Osteoblast (primary cell): ENCODE measurements around the gene CAPNS2. TPM values are rescaled to one million over a fixed set of nuclear protein-coding genes. Genes with fewer than 3 reads are reported as not detected.

Source experiments
- DNase-seq: peaks from one replicate; pipeline ENCODE4 v3.0.0; 2011; ENCODE audit warnings: low spot score, mixed read lengths; ENCODE audit not compliant: insufficient read length; ENCODE audit errors: missing footprints
- H2AFZ ChIP-seq: 2 replicates; pipeline ENCODE4 v1.6.0; 2011; ENCODE audit warnings: mild to moderate bottlenecking, low read length
- H3K27ac ChIP-seq: 2 replicates; pipeline ENCODE4 v1.5.1; 2011; ENCODE audit warnings: mild to moderate bottlenecking, low read depth, low read length, moderate library complexity
- H3K27me3 ChIP-seq: 2 replicates; pipeline ENCODE4 v1.6.0; 2012; ENCODE audit warnings: mild to moderate bottlenecking, control low read depth, inconsistent platforms, low read length, moderate library complexity; ENCODE audit not compliant: insufficient read depth
- H3K36me3 ChIP-seq: 2 replicates; pipeline ENCODE4 v1.5.1; 2011; ENCODE audit warnings: mild to moderate bottlenecking, low read length, control low read depth, moderate library complexity; ENCODE audit not compliant: insufficient read depth
- H3K4me1 ChIP-seq: 2 replicates; pipeline ENCODE4 v1.5.1; 2011; ENCODE audit warnings: mild to moderate bottlenecking, low read length, control low read depth, moderate library complexity; ENCODE audit not compliant: insufficient read depth
- H3K4me2 ChIP-seq: 2 replicates; pipeline ENCODE4 v1.6.0; 2011; ENCODE audit warnings: mild to moderate bottlenecking, low read length; ENCODE audit not compliant: insufficient read depth
- H3K4me3 ChIP-seq: fragments of 200-600 bp; sonication (generic); 3 replicates; pipeline ENCODE4 v1.5.1; 2012; ENCODE audit warnings: mild to moderate bottlenecking, low read length, inconsistent platforms; ENCODE audit not compliant: insufficient read depth
- H3K79me2 ChIP-seq: 2 replicates; pipeline ENCODE4 v1.6.0; 2012; ENCODE audit warnings: mild to moderate bottlenecking, low read length, control low read depth, inconsistent platforms; ENCODE audit not compliant: insufficient read depth
- H3K9me3 ChIP-seq: 2 replicates; pipeline ENCODE4 v1.5.1; 2011; ENCODE audit warnings: low read depth, low read length, control low read depth
- H4K20me1 ChIP-seq: 2 replicates; pipeline ENCODE4 v1.6.0; 2012; ENCODE audit warnings: mild to moderate bottlenecking, low read length, control low read depth; ENCODE audit not compliant: insufficient read depth
- total RNA-seq: library from RNA; depleted of rRNA; stranded (reverse); fragments of >200 nt; gene quantifications from 2 replicates; pipeline ENCODE4 v1.2.3, GENCODE V29; 2012
- TF ChIP-seq, protein P1 (sequence below): IDR thresholded peaks from 2 replicates; pipeline ENCODE4 v1.5.1; 2011; ENCODE audit warnings: mild to moderate bottlenecking, low read depth, low read length, moderate library complexity; ENCODE audit errors: extremely low read depth

The CAPNS2 gene
- total RNA-seq, 1 donor = 1.1 TPM

GRCh38 chr16:55559233-55559632 is 7.3 kb upstream of the CAPNS2 start:
- TF ChIP-seq, protein P1, sequence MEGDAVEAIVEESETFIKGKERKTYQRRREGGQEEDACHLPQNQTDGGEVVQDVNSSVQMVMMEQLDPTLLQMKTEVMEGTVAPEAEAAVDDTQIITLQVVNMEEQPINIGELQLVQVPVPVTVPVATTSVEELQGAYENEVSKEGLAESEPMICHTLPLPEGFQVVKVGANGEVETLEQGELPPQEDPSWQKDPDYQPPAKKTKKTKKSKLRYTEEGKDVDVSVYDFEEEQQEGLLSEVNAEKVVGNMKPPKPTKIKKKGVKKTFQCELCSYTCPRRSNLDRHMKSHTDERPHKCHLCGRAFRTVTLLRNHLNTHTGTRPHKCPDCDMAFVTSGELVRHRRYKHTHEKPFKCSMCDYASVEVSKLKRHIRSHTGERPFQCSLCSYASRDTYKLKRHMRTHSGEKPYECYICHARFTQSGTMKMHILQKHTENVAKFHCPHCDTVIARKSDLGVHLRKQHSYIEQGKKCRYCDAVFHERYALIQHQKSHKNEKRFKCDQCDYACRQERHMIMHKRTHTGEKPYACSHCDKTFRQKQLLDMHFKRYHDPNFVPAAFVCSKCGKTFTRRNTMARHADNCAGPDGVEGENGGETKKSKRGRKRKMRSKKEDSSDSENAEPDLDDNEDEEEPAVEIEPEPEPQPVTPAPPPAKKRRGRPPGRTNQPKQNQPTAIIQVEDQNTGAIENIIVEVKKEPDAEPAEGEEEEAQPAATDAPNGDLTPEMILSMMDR = no peak
- Histone ChIP-seq H3K27me3 (no peaks in the 10 kb centered on the region), H4K20me1 (peaks cover 2% of the 10 kb centered on the region), H3K4me3 (no peak overlapping the region), H3K4me2 (peak overlapping the region; percentile 11), H3K36me3 (no peaks in the 10 kb centered on the region), H2AFZ (no peak overlapping the region), H3K79me2 (no peaks in the 10 kb centered on the region), H3K4me1 (peaks cover 33% of the 10 kb centered on the region), H3K9me3 (no peaks in the 10 kb centered on the region), H3K27ac (no peak overlapping the region)
- DNase-seq = no peak

DNA sequence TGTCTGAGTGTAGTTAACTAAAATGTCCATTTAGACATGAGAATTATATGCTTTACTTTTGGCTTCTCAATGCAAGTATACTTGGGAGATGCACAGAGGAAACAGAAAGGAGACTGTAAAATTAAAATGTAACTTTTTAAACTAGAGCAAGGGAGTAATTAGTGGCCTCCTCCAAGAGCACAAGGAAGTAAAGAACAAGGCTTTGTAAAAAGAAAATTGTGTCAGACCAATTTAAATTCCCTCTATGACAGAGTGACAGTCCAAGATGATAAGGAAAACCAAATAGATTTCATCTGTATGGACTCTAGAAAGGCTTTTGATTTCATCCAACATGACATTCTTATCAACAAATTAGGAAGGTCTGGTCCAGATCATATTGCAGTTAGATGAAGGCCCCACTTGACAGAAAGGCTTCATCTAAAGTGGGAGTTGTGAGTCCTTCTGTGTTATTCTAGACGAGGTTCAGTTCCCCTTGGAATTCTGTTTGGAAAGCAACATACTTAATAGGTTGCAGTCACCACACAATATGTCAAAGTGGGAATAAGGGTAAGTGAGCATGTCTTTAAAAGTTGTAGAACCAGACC is 6.5 kb upstream of the CAPNS2 start:
- no peaks in the 10 kb centered on the region for H3K79me2 ChIP-seq
- no peaks in the 10 kb centered on the region for H3K36me3 ChIP-seq
- peaks cover 37% of the 10 kb centered on the region for H3K4me1 ChIP-seq
- H3K27me3 ChIP-seq = no peaks in the 10 kb centered on the region
- H3K4me2 ChIP-seq = no peak overlapping the region
- no peak overlapping the region for H3K27ac ChIP-seq
- TF ChIP-seq, protein P1 = no peak
- no peak overlapping the region for H3K4me3 ChIP-seq
- no peaks in the 10 kb centered on the region for H3K9me3 ChIP-seq
- H2AFZ ChIP-seq = no peak overlapping the region
- H4K20me1 ChIP-seq = peaks cover 2% of the 10 kb centered on the region
- no peak for DNase-seq

DNA sequence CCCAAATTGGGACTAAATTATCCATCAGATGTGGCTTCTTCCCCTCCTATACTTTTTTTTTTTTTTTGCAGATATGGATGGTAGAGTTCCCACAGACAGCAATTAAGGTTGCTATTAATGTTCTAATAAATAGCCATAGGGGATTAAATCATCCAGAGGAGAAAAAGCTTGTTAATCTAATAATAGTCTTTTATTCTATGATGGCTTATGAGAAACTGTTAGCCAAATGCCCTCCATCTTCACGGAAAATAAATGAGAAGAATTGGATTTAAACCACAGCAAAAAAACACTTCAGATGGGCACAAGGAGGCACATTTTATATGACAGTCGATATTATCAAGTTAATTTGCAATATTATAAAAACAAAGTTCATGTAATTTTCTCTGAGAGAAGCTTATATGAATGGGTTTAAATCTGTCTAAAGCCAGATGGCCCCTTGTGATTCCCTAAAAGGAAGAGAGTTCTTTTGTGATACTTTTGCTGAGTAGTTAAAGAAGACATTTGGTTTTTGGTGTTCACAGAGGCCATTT is 5.1 kb upstream of the CAPNS2 start:
- Histone ChIP-seq H3K4me3 (no peak overlapping the region), H4K20me1 (peaks cover 2% of the 10 kb centered on the region), H3K4me1 (peaks cover 37% of the 10 kb centered on the region), H3K79me2 (no peaks in the 10 kb centered on the region), H2AFZ (no peak overlapping the region), H3K4me2 (no peak overlapping the region), H3K27ac (no peak overlapping the region), H3K27me3 (no peaks in the 10 kb centered on the region), H3K9me3 (no peaks in the 10 kb centered on the region), H3K36me3 (no peaks in the 10 kb centered on the region)
- DNase-seq = no peak
- TF ChIP-seq, protein P1 = no peak

GRCh38 chr16:55562936-55563335 is 3.5 kb upstream of the CAPNS2 start:
- Histone ChIP-seq H3K4me2 (peak overlapping the region; percentile 17), H4K20me1 (peaks cover 2% of the 10 kb centered on the region), H2AFZ (no peak overlapping the region), H3K79me2 (no peaks in the 10 kb centered on the region), H3K36me3 (no peaks in the 10 kb centered on the region), H3K4me3 (no peak overlapping the region), H3K27me3 (no peaks in the 10 kb centered on the region), H3K9me3 (no peaks in the 10 kb centered on the region), H3K4me1 (peaks cover 47% of the 10 kb centered on the region), H3K27ac (peak overlapping the region; percentile 27)
- TF ChIP-seq, protein P1 = no peak
- no peak for DNase-seq
